BLaER1 treated with 17β-estradiol and CSF1 and Interleukin-3, amounts not matched to agents 10 nM and 100 nM (cell line): ENCODE data around the gene SEMA3D.

Experiments
- H3K27ac ChIP-seq, 11 experiments: shearing (Covaris generic); formaldehyde crosslinking; 2 replicates each; pipeline ENCODE4 v1.8.1; 2022
- H3K27me3 ChIP-seq, 11 experiments: shearing (Covaris generic); formaldehyde crosslinking; 2 replicates each; pipeline ENCODE4 v1.8.1; 2022
- H3K36me3 ChIP-seq, 11 experiments: shearing (Covaris generic); formaldehyde crosslinking; 2 replicates each; pipeline ENCODE4 v1.8.1; 2022
- H3K4me1 ChIP-seq, 10 experiments: shearing (Covaris generic); formaldehyde crosslinking; 2 replicates each; pipeline ENCODE4 v1.8.1; 2022
- H3K4me2 ChIP-seq, 11 experiments: shearing (Covaris generic); formaldehyde crosslinking; 2 replicates each; pipeline ENCODE4 v1.8.1; 2022
- H3K4me3 ChIP-seq, 10 experiments: shearing (Covaris generic); formaldehyde crosslinking; 2 replicates each; pipeline ENCODE4 v1.8.1; 2022
- H3K9ac ChIP-seq, 11 experiments: shearing (Covaris generic); formaldehyde crosslinking; 2 replicates each; pipeline ENCODE4 v1.8.1; 2022
- H3K9me3 ChIP-seq, 11 experiments: shearing (Covaris generic); formaldehyde crosslinking; replicated peaks in 1 of 11; 2 replicates each; pipeline ENCODE4 v1.8.1; 2022
- H4K20me1 ChIP-seq, 11 experiments: shearing (Covaris generic); formaldehyde crosslinking; 2 replicates each; pipeline ENCODE4 v1.8.1; 2022
- Cebpa-rat ChIP-seq, 11 experiments: shearing (Covaris generic); IDR thresholded peaks; 2 replicates each; pipeline ENCODE4 v1.8.1; 2022

SEMA3D gene

GRCh38 chr7:85186521-85187241 is at the start of gene SEMA3D:
TSS of gene SEMA3D (minus strand) at chr7:85187056. CDS start at chr7:85121891, 65,165 bp downstream.
- peak within 1 kb of the TSS; percentile 89 to 100 (median 99) for H3K4me2 ChIP-seq
- H3K9me3 ChIP-seq = no peaks in the 10 kb centered on the region
- H3K27me3 ChIP-seq = peaks cover 21 to 40% (median 35%) of the 10 kb centered on the region in 11 experiments
- no peaks in the 10 kb centered on the region for H3K36me3 ChIP-seq
- H3K4me1 ChIP-seq = peaks cover 4 to 22% (median 17%) of the 10 kb centered on the region in 10 experiments; a peak in 17 of 20 replicates
- peak within 1 kb of the TSS in 5 of 11 experiments; percentile 36 to 49 (median 39); a peak in 6 of 22 replicates for H3K27ac ChIP-seq
- peak within 1 kb of the TSS; percentile 44 to 76 (median 66) for H3K9ac ChIP-seq
- TF ChIP-seq Cebpa-rat (IDR thresholded peaks at IDR 0.05) = no peak
- H3K4me3 ChIP-seq = peak within 1 kb of the TSS; percentile 63 to 77 (median 68)
- H4K20me1 ChIP-seq = peaks cover 0 to 10% (median 0%) of the 10 kb centered on the region in 11 experiments; a peak in 1 of 22 replicates

GRCh38 chr7:85234730-85235129 is 47.9 kb upstream of the SEMA3D start:
- no peak overlapping the region for H3K4me2 ChIP-seq
- no peak overlapping the region for H3K4me3 ChIP-seq
- H3K27me3 ChIP-seq = no peaks in the 10 kb centered on the region
- H3K9ac ChIP-seq = no peak overlapping the region
- no peak for TF ChIP-seq Cebpa-rat (IDR thresholded peaks at IDR 0.05)
- H3K9me3 ChIP-seq = peaks cover 0 to 15% (median 0%) of the 10 kb centered on the region in 11 experiments; a peak in 3 of 22 replicates
- H3K4me1 ChIP-seq = peaks cover 0 to 13% (median 8%) of the 10 kb centered on the region in 10 experiments; a peak in 8 of 20 replicates
- H3K36me3 ChIP-seq = no peaks in the 10 kb centered on the region
- no peaks in the 10 kb centered on the region for H4K20me1 ChIP-seq
- H3K27ac ChIP-seq = no peak overlapping the region

- Histone ChIP-seq H3K9ac (no peak overlapping the region), H3K4me2 (no peak overlapping the region), H3K27ac (no peak overlapping the region), H3K36me3 (no peaks in the 10 kb centered on the region), H3K27me3 (no peaks in the 10 kb centered on the region), H4K20me1 (no peaks in the 10 kb centered on the region), H3K9me3 (peaks cover 0 to 15% (median 0%) of the 10 kb centered on the region in 11 experiments; a peak in 3 of 22 replicates), H3K4me1 (peaks cover 0 to 17% (median 8%) of the 10 kb centered on the region in 10 experiments; a peak in 8 of 20 replicates), H3K4me3 (no peak overlapping the region)
- no peak for TF ChIP-seq Cebpa-rat (IDR thresholded peaks at IDR 0.05)
Measured at GRCh38 chr7:85232068-85232467, 45.2 kb upstream of the SEMA3D start.

DNA sequence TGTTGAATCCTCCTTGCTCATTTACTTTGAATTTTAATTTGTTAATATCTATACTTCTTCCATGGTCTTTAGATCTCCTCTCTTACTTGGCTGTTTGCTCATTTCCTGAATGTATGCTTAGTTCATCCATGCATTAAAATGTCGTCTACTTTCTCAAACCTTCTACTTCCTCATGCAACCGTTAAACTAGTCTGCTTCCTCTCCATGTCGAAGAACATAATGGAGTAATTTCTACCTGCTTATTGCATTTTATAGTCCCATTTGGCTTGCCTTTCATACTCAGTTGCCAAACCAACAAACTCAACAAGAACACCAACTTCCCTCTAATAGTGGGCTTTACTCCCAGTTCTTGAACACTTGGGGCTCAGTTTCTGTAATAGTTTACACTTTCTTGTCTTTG is 43.8 kb upstream of the SEMA3D start:
- Histone ChIP-seq H3K4me1 (peaks cover 0 to 17% (median 8%) of the 10 kb centered on the region in 10 experiments; a peak in 8 of 20 replicates), H3K4me3 (no peak overlapping the region), H4K20me1 (no peaks in the 10 kb centered on the region), H3K9me3 (peaks cover 0 to 15% (median 0%) of the 10 kb centered on the region in 11 experiments; a peak in 3 of 22 replicates), H3K4me2 (peak overlapping the region in 10 of 11 experiments; percentile 2 to 38 (median 18); a peak in 11 of 22 replicates), H3K9ac (no peak overlapping the region), H3K36me3 (no peaks in the 10 kb centered on the region), H3K27me3 (no peaks in the 10 kb centered on the region), H3K27ac (no peak overlapping the region)
- no peak for TF ChIP-seq Cebpa-rat (IDR thresholded peaks at IDR 0.05)

DNA sequence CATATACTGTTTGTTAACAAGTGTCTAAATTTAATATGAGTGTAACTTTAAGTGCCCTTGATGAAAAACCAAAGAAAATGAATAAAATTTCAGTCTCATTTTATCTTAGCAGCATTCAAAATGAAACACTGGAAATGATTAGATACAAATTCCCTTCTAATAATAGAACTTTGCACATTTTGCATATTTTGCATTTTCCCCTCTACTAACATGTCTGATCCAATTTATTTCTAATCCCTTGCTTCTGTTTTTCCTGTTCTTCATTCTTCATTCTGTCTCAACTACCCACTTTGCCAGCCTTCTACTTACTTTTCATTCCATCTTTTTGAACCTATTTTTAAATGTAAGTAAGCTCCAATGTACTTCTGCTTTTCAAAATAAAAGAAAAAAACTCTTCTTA is 42.7 kb upstream of the SEMA3D start:
- H3K27ac ChIP-seq = no peak overlapping the region
- peaks cover 0 to 17% (median 8%) of the 10 kb centered on the region in 10 experiments; a peak in 8 of 20 replicates for H3K4me1 ChIP-seq
- no peaks in the 10 kb centered on the region for H4K20me1 ChIP-seq
- no peak overlapping the region; a peak in 3 of 22 replicates for H3K4me2 ChIP-seq
- no peak for TF ChIP-seq Cebpa-rat (IDR thresholded peaks at IDR 0.05)
- H3K4me3 ChIP-seq = no peak overlapping the region
- H3K27me3 ChIP-seq = no peaks in the 10 kb centered on the region
- H3K36me3 ChIP-seq = no peaks in the 10 kb centered on the region
- H3K9me3 ChIP-seq = peaks cover 0 to 15% (median 0%) of the 10 kb centered on the region in 11 experiments; a peak in 3 of 22 replicates
- H3K9ac ChIP-seq = no peak overlapping the region

DNA sequence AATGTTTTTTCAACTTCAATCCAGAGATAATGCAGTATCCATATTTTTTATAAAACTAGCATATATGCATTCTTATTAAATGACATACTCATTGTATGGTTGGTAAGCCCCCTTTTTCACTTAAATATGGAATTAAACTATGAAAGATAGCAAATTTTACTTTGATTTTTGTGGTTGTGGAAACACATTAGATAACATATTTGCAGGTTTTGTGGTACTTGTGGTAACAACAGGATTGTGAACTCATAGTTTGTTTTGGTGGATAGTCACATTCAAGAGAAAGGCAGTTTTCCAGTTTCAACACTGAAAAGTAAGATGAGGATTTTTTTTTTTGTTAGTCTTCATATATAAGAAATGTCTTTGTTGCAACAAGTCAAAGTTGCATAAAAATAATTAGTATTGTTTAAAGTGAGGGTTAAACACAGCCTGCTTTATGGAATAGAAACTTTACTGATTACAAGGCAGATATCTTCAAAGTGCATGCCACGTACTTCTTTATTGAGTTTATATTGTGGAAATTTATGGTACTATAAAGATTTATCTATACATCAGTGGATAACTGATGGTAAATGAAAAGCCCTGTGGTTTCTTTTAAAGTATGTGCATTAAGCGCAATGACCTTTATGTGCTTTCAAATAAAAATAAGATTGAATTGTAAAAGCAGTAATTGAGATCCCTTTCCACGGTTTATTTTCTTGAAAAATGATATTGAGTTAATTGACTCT is 39.7 kb upstream of the SEMA3D start:
- Histone ChIP-seq H3K27ac (no peak overlapping the region), H3K4me3 (no peak overlapping the region), H3K9ac (no peak overlapping the region), H3K36me3 (no peaks in the 10 kb centered on the region), H3K4me1 (peaks cover 0 to 17% (median 8%) of the 10 kb centered on the region in 10 experiments; a peak in 8 of 20 replicates), H3K9me3 (peaks cover 0 to 13% (median 0%) of the 10 kb centered on the region in 11 experiments; a peak in 3 of 22 replicates), H3K4me2 (no peak overlapping the region), H3K27me3 (no peaks in the 10 kb centered on the region), H4K20me1 (no peaks in the 10 kb centered on the region)
- TF ChIP-seq Cebpa-rat (IDR thresholded peaks at IDR 0.05) = no peak

GRCh38 chr7:85224171-85224570 is 37.3 kb upstream of the SEMA3D start:
- no peak for TF ChIP-seq Cebpa-rat (IDR thresholded peaks at IDR 0.05)
- H3K4me2 ChIP-seq = no peak overlapping the region
- peaks cover 0 to 6% (median 0%) of the 10 kb centered on the region in 10 experiments; a peak in 4 of 20 replicates for H3K4me1 ChIP-seq
- H3K9ac ChIP-seq = no peak overlapping the region
- no peaks in the 10 kb centered on the region for H4K20me1 ChIP-seq
- H3K36me3 ChIP-seq = no peaks in the 10 kb centered on the region
- no peak overlapping the region for H3K27ac ChIP-seq
- H3K4me3 ChIP-seq = no peak overlapping the region
- no peaks in the 10 kb centered on the region for H3K27me3 ChIP-seq
- no peaks in the 10 kb centered on the region for H3K9me3 ChIP-seq

GRCh38 chr7:85222522-85222921 is 35.7 kb upstream of the SEMA3D start:
- no peaks in the 10 kb centered on the region for H4K20me1 ChIP-seq
- H3K9me3 ChIP-seq = no peaks in the 10 kb centered on the region
- no peak overlapping the region for H3K4me2 ChIP-seq
- no peaks in the 10 kb centered on the region for H3K27me3 ChIP-seq
- H3K27ac ChIP-seq = no peak overlapping the region
- no peaks in the 10 kb centered on the region for H3K4me1 ChIP-seq
- no peak overlapping the region for H3K4me3 ChIP-seq
- no peak overlapping the region for H3K9ac ChIP-seq
- H3K36me3 ChIP-seq = no peaks in the 10 kb centered on the region
- no peak for TF ChIP-seq Cebpa-rat (IDR thresholded peaks at IDR 0.05)

DNA sequence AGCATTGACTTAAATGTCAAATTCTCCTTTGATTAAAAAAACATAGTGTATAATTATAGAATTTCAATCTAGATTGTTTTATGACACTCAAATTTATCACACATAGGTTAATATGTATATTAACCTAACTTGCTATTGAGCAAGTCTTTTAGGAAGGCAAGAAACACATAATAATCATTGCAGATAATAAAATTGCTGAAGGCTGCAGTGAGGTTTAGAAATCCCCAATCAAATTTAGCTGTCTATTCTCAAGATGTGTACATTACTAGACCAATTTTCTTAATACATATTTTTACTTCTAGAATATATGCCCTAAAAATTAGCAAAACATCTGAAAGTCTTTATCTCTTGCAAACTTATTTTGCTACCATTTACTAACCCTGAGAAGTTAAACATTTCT is 34.9 kb upstream of the SEMA3D start:
- no peak overlapping the region for H3K9ac ChIP-seq
- no peaks in the 10 kb centered on the region for H4K20me1 ChIP-seq
- no peak overlapping the region for H3K4me3 ChIP-seq
- no peaks in the 10 kb centered on the region for H3K4me1 ChIP-seq
- H3K9me3 ChIP-seq = no peaks in the 10 kb centered on the region
- H3K4me2 ChIP-seq = no peak overlapping the region
- H3K27ac ChIP-seq = no peak overlapping the region
- H3K36me3 ChIP-seq = no peaks in the 10 kb centered on the region
- no peak for TF ChIP-seq Cebpa-rat (IDR thresholded peaks at IDR 0.05)
- no peaks in the 10 kb centered on the region for H3K27me3 ChIP-seq
